GM18951 (cell line): ENCODE results near the gene PPM1H.
"Not testable (repeated sequence)": the region's sequence is repeated elsewhere in the genome, so short reads cannot be mapped to it uniquely, and the experiment has no call there.

Experiments
- POLR2A ChIP-seq: IDR thresholded peaks from 4 replicates; pipeline ENCODE4 v1.6.1; 2011; ENCODE audit warnings: mild to moderate bottlenecking; ENCODE audit not compliant: insufficient read length, insufficient read depth; ENCODE audit errors: extremely low read depth
- in situ Hi-C: fragments of 300-500 bp; cut with MboI; formaldehyde crosslinking; loops from one replicate; pipeline ENCODE4 v1.12.0; 2022; ENCODE audit warnings: low sequenced_read_pairs, mixed read lengths, inconsistent platforms; ENCODE audit not compliant: unreplicated experiment

PPM1H gene

GRCh38 chr12:62934799-62935674 lies at the start of gene PPM1H:
Gene PPM1H (minus strand): TSS chr12:62935150. CDS start chr12:62934736, 414 bp downstream.
- in situ Hi-C loops = no loop called here
- no peak for TF ChIP-seq POLR2A

DNA sequence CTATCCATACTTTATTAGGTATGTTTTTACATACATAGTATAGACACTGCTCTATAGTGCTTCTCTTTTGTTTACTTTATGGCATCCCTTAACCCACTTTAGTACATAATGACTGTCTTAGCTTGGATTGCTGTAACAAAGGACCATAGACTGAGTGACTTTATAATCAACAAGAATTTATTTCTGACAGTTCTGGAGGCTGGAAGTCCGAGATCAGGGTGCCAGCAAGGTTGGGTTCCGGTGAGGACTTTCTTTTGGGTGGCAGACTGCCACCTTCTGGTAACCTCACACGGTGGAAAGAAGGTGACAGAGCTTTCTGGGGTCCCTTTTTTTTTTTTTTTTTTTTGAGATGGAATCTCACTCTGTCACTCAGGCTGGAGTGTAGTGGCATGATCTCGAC lies 48.6 kb upstream of the PPM1H start:
- in situ Hi-C loops = no loop called here
- TF ChIP-seq POLR2A = no peak

GRCh38 chr12:62978768-62979167 lies 43.8 kb upstream of the PPM1H start:
- in situ Hi-C loops = no loop called here
- TF ChIP-seq POLR2A = no peak

DNA sequence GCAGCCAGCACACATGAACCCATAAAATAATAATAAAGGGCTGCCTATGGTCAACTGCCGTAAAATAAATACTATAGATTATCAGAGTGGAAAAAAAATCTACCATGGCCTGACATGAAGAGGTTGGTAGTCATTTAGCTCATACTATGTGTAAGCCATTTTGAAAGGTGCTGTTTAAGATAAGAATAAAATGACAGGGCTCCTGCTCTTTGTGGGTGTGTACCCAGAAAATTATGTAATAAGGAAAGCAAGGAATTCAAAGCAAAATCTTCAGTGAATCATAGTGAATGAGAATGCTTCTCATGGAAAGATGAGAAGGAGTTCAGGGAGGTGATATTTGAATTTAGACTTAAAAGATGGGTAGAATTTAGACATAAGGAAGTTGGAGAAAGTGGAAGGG lies 42.9 kb upstream of the PPM1H start:
- no peak for TF ChIP-seq POLR2A
- in situ Hi-C loops = no loop called here

- no peak for TF ChIP-seq POLR2A
- in situ Hi-C loops = no loop called here
Observed at GRCh38 chr12:62977418-62977817, 42.5 kb upstream of the PPM1H start.

DNA sequence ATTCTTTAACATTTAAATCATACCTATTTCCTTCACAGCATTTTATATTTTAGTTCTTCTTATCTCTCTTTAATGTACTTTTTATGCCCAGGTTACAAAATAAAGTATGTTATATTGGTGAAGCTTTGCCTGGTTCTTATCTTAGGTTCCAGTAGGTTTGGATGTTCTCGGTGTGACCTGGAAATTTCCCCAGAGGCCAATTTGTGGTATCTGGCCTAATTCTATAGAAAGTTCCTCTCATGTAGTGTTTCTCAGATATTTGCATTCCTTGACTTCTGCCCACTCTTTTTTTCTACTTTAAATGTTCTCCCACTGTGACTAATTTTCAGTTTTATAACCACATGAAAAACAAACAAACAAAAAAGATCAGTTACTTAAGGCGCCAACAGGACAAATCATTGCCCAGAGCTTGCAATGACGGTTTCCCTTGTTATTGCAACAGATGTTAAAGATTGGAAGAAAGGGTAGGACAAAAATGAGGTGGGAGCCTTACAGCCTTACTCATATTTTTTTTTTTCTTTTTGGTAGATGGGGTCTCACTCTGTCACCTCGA lies 41.2 kb upstream of the PPM1H start:
- TF ChIP-seq POLR2A = no peak
- in situ Hi-C loops = no loop called here

- in situ Hi-C loops = no loop called here
- TF ChIP-seq POLR2A = no peak
Observed at GRCh38 chr12:62971769-62972525, 37.0 kb upstream of the PPM1H start.

GRCh38 chr12:62969695-62970094 lies 34.7 kb upstream of the PPM1H start:
- in situ Hi-C loops = no loop called here
- TF ChIP-seq POLR2A = no peak

- TF ChIP-seq POLR2A = no peak
- in situ Hi-C loops = no loop called here
Observed at GRCh38 chr12:62967701-62968100, 32.8 kb upstream of the PPM1H start.

GRCh38 chr12:62966990-62967506 lies 32.1 kb upstream of the PPM1H start:
- in situ Hi-C loops = no loop called here
- no peak for TF ChIP-seq POLR2A

DNA sequence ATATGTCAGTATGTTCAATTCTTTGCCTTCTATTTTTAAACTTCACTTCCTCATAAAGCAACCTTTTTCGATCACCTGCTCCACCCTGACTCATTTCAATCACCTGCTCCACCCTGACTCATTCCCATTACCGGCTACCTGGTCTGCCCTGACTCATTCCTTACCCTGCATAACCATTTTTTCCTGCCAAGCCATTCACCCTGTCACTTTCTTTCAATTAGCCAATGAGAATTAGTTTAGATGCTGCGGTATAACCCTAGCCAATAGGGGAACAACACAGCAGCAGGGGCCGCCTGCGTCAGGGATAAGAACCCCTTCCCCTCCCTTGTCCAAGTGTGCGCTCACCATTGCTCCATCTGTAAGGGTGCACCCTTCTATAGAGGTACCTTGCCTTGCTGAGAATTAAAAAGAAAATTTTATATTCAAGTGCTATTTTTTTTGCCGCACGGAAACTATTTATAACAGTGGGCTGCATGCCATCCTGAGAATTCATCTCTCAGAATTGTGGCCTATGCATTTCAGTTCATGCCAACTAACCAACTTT lies 31.6 kb upstream of the PPM1H start:
- in situ Hi-C loops = not testable (repeated sequence)

- in situ Hi-C loops = not testable (repeated sequence)
Observed at GRCh38 chr12:62965700-62966099, 30.8 kb upstream of the PPM1H start.

GRCh38 chr12:62965242-62965641 lies 30.3 kb upstream of the PPM1H start:
- in situ Hi-C loops = not testable (repeated sequence)
